GM12878 (cell line): ENCODE results near the gene TAF4. TPM values are rescaled to one million over a fixed set of nuclear protein-coding genes. Genes with fewer than 3 reads are reported as not detected.

Experiments used
- ATAC-seq: fragments of 200-7000 bp; cut with Tn5 transposase; 3 replicates; pipeline ENCODE4 v1.9.1; 2020; ENCODE audit warnings: mild to moderate bottlenecking, moderate library complexity
- BruUV-seq: library from RNA; stranded (reverse); fragments of 400-500 nt; replicated peaks from 2 replicates; lab custom pipeline; 2021; lab: Mats Ljungman, UMichigan
- CTCF ChIA-PET: fragments of 300-600 bp; sonication (Branson Sonifier 250); formaldehyde crosslinking; extraction: SDS; loops from one replicate; lab custom pipeline; 2021; ENCODE audit warnings: inconsistent platforms; lab: Yijun Ruan, JAX
- POLR2A ChIA-PET: fragments of 350-600 bp; formaldehyde crosslinking; extraction: SDS; loops from one replicate; lab custom pipeline; 2021; ENCODE audit warnings: inconsistent platforms; lab: Charles Lee
- RAD21 ChIA-PET: fragments of 300-600 bp; sonication (Branson Sonifier 250); formaldehyde crosslinking; loops from one replicate; lab custom pipeline; 2023; ENCODE audit warnings: antibody characterized with exemption; ENCODE audit not compliant: unreplicated experiment; lab: Charles Lee
- SMC1A ChIA-PET: fragments of 300-600 bp; sonication (Branson Sonifier 250); formaldehyde crosslinking; loops from one replicate; lab custom pipeline; 2023; ENCODE audit not compliant: unreplicated experiment, uncharacterized antibody; lab: Charles Lee
- DNase-seq: peaks from one replicate; pipeline ENCODE4 v3.0.0-alpha.2; 2011; ENCODE audit warnings: low read depth, low spot score
- FAIRE-seq: peaks from 3 replicates; lab custom pipeline; 2011; peaks lifted over from hg19 to GRCh38; lab: Jason Lieb, UNC
- H2AFZ ChIP-seq: 2 replicates; pipeline ENCODE4 v1.6.0; 2011; ENCODE audit warnings: low read depth, low read length, control low read depth; ENCODE audit not compliant: control insufficient read depth
- H3K27ac ChIP-seq: 2 replicates; pipeline ENCODE4 v1.5.1; 2011; ENCODE audit warnings: control low read depth; ENCODE audit not compliant: control insufficient read depth, insufficient read depth
- H3K27me3 ChIP-seq, 2 experiments: replicated peaks in 1 of 2; 2 replicates each; pipeline versions ENCODE4 v1.6.0 to v1.6.1; 2011; ENCODE audit warnings: low read length in 1 of 2; ENCODE audit not compliant: control insufficient read depth in 2 of 2, insufficient read depth in 2 of 2
- H3K36me3 ChIP-seq, 2 experiments: 2 replicates each; pipeline ENCODE4 v1.5.1; 2011; ENCODE audit warnings: low read length in 1 of 2; ENCODE audit not compliant: control insufficient read depth in 2 of 2, insufficient read depth in 2 of 2
- H3K4me1 ChIP-seq: 2 replicates; pipeline ENCODE4 v1.6.1; 2011; ENCODE audit warnings: mild to moderate bottlenecking, low read length, moderate library complexity, mixed read lengths; ENCODE audit not compliant: control insufficient read depth, insufficient read depth
- H3K4me2 ChIP-seq: 2 replicates; pipeline ENCODE4 v1.6.0; 2011; ENCODE audit warnings: control low read depth; ENCODE audit not compliant: control insufficient read depth, insufficient read depth
- H3K4me3 ChIP-seq: fragments of 200-600 bp; sonication (generic); 2 replicates; pipeline ENCODE4 v1.5.1; 2016
- H3K79me2 ChIP-seq: 2 replicates; pipeline ENCODE4 v1.6.0; 2011; ENCODE audit warnings: low read length; ENCODE audit not compliant: control insufficient read depth, insufficient read depth
- H3K9ac ChIP-seq: 2 replicates; pipeline ENCODE4 v1.8.0; 2011; ENCODE audit warnings: low read length, control low read depth, mixed read lengths; ENCODE audit not compliant: control insufficient read depth, insufficient read depth
- H3K9me3 ChIP-seq: replicated peaks from 3 replicates; pipeline ENCODE4 v1.5.1; 2011; ENCODE audit warnings: mild to moderate bottlenecking, low read length; ENCODE audit not compliant: control insufficient read depth, insufficient read depth
- H4K20me1 ChIP-seq: 2 replicates; pipeline ENCODE4 v1.6.0; 2011; ENCODE audit not compliant: control insufficient read depth, insufficient read depth
- CREB1 ChIP-seq: IDR thresholded peaks from 2 replicates; pipeline ENCODE4 v1.6.1; 2012; ENCODE audit warnings: low read depth, mild to moderate bottlenecking, inconsistent platforms
- EZH2 ChIP-seq: IDR thresholded peaks from 2 replicates; pipeline ENCODE4 v1.6.1; 2012; ENCODE audit warnings: low read depth, mild to moderate bottlenecking, control low read depth, inconsistent platforms, low read length, borderline replicate concordance; ENCODE audit not compliant: control insufficient read depth
- IKZF1 ChIP-seq: fragments of 450-650 bp; conservative IDR thresholded peaks from 2 replicates; pipeline ENCODE4 v1.6.1; 2017; ENCODE audit warnings: antibody characterized with exemption, mild to moderate bottlenecking
- KLF5 ChIP-seq: fragments of 450-650 bp; IDR thresholded peaks from 2 replicates; pipeline ENCODE4 v1.6.1; 2014; ENCODE audit warnings: mild to moderate bottlenecking; ENCODE audit not compliant: partially characterized antibody
- NFIC ChIP-seq: IDR thresholded peaks from 2 replicates; pipeline ENCODE4 v1.6.1; 2012; ENCODE audit warnings: low read depth, mild to moderate bottlenecking, inconsistent platforms, low read length, moderate library complexity
- NFYA ChIP-seq: IDR thresholded peaks from 2 replicates; pipeline ENCODE4 v1.6.1; 2011; ENCODE audit warnings: low read depth, mild to moderate bottlenecking, low read length, improper control_type of control experiment, borderline replicate concordance
- NR2C1 ChIP-seq: fragments of 450-650 bp; IDR thresholded peaks from 2 replicates; pipeline ENCODE4 v1.6.1; 2017; ENCODE audit warnings: antibody characterized with exemption, mild to moderate bottlenecking, moderate library complexity
- POLR2AphosphoS2 ChIP-seq: IDR thresholded peaks from 2 replicates; pipeline ENCODE4 v1.6.1; 2011; ENCODE audit warnings: low read depth, mild to moderate bottlenecking, low read length, improper control_type of control experiment, moderate library complexity
- RCOR1 ChIP-seq: conservative IDR thresholded peaks from 2 replicates; pipeline ENCODE4 v1.6.1; 2012; ENCODE audit warnings: low read depth, low read length, improper control_type of control experiment
- TARDBP ChIP-seq: IDR thresholded peaks from 2 replicates; pipeline ENCODE4 v1.6.1; 2016; ENCODE audit warnings: borderline replicate concordance
- TCF7 ChIP-seq: IDR thresholded peaks from 2 replicates; pipeline ENCODE4 v1.6.1; 2014; ENCODE audit warnings: antibody characterized with exemption, borderline replicate concordance
- YY1 ChIP-seq: IDR thresholded peaks from 2 replicates; pipeline ENCODE4 v1.6.1; 2011; ENCODE audit warnings: low read depth, mild to moderate bottlenecking, low read length
- WGBS: methylation state at CpG from one replicate; pipeline ENCODE4 v1.1.6; 2016; ENCODE audit warnings: low lambda C conversion rate; ENCODE audit not compliant: insufficient replicate concordance, insufficient coverage; ENCODE audit errors: missing lambda C conversion rate; 5-methylcytosine and 5-hydroxymethylcytosine counted together
- in situ Hi-C: fragments of 300-500 bp; cut with MboI; formaldehyde crosslinking; loops from 9 replicates; pipeline ENCODE4 v1.14.3; 2018; ENCODE audit warnings: mixed read lengths
- intact Hi-C: fragments of 100-400 bp; cut with micrococcal nuclease; formaldehyde crosslinking; loops from one replicate; pipeline ENCODE4 v1.14.2; 2022; ENCODE audit not compliant: unreplicated experiment
- polyA plus RNA-seq, 11 experiments: library from polyadenylated mRNA; depleted of rRNA in 4 of 11; unstranded in 6 of 11; stranded (reverse) in 5 of 11; fragments of >200 nt; fragmentation: Nextera tagmentation in 4 of 11; fragmentation: Illumina TruSeq in 1 of 11; extraction: Ambion mirVana in 4 of 11; extraction: Trizol in 1 of 11; gene quantifications; 1 replicate in 1 of 11; 2 replicates in 10 of 11; pipeline versions ENCODE4 v1.2.1 to v1.2.3, GENCODE V29; 2011 to 2016; ENCODE audit warnings: inconsistent platforms in 2 of 11, missing spikeins in 2 of 11, low read depth in 1 of 11
- total RNA-seq, 4 experiments: library from RNA; depleted of rRNA in 3 of 4; stranded (reverse); fragments of >200 nt in 3 of 4; fragmentation: Illumina TruSeq in 1 of 4; extraction: Trizol in 1 of 4; gene quantifications; 2 replicates each; pipeline versions ENCODE4 v1.2.1 to v1.2.3, GENCODE V29; 2013 to 2021
- TF ChIP-seq, protein P1 (sequence below): fragments of 450-650 bp; IDR thresholded peaks from 2 replicates; pipeline ENCODE4 v1.6.1; 2017; ENCODE audit warnings: antibody characterized with exemption, mild to moderate bottlenecking, moderate library complexity
- TF ChIP-seq, protein P2 (sequence below): IDR thresholded peaks from 2 replicates; pipeline ENCODE4 v1.6.1; 2011; ENCODE audit warnings: low read depth, low read length, improper control_type of control experiment, borderline replicate concordance

Gene TAF4
- total and polyA plus RNA-seq, 10 of the 15 experiments (the other 5 are each of a cell fraction or from before 2014, with no cell fraction given) = 0.39 to 16.9 (median 3.4) TPM

DNA sequence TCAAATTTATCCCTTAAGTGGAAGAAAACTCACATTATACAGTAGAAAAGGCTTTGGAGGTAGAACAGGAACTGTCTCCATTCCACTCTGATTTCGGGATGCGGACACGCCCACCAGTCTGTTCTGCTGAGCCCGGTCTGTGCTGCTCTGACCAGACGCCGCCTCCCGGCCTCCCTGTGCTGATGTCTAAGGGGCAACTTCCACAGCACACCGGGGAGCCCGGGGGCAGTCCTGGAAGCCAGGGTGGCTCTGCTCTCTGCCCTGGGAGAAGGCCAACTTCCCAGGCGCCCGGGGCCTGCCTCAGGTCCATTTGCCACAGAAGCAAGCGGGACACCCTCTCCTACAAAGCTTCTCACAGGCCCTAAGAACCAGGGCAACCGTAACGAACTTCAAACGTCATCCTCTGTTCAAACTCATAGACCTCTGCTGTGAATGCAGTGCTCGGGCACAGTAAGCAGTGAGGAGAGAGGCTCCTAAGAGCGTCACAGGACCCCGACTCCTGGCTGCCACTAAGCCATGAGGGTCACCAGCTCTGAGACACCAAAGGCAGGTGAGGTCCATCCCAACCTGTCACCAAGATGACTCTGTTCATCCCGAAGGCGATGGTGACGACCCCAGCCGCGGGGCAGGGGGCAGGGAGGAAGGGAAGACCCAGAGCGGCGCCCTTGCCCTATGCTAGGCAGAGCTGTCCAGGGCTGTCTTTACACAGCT lies 5.6 kb downstream of the TAF4 start:
- Histone ChIP-seq H3K79me2 (peaks cover 44% of the 10 kb centered on the region), H3K27me3 (no peaks in the 10 kb centered on the region), H3K9ac (no peak overlapping the region), H3K27ac (no peak overlapping the region), H3K4me2 (no peak overlapping the region), H2AFZ (no peak overlapping the region), H3K4me3 (no peak overlapping the region), H3K36me3 (peaks cover 0 to 2% of the 10 kb centered on the region in 2 experiments; a peak in 2 of 4 replicates), H3K4me1 (no peaks in the 10 kb centered on the region), H3K9me3 (no peaks in the 10 kb centered on the region; the same call in 2 of the 3 replicates), H4K20me1 (0 out of 2 replicates have a peak, but pooled peaks cover 4% of the 10 kb centered on the region)
- WGBS = 94% methylated on average over 25 of the region's 25 CpGs
- intact Hi-C loops = loop anchor here (5.0 kb wide), 1 partner anchor 82 kb away; the partner anchor contains the start of genes PSMA7 and SS18L1
- FAIRE-seq = no peak
- ChIA-PET SMC1A (interaction anchor here (1.0 kb wide), 1 partner anchor 21 kb away, joined by 3 read pairs; no protein-coding TSS in a partner anchor), POLR2A (no interaction called here), CTCF (interaction anchor here (0.7 to 1.2 kb wide), 2 partner anchors 18 to 49 kb away, joined by 4 read pairs; no protein-coding TSS in a partner anchor), RAD21 (no interaction called here)
- in situ Hi-C loops = no loop called here
- no peak for TF ChIP-seq TCF7
- no peak for TF ChIP-seq RCOR1
- no peak for TF ChIP-seq CREB1
- TF ChIP-seq IKZF1 = no peak
- TF ChIP-seq NR2C1 = no peak
- TF ChIP-seq, protein P1, sequence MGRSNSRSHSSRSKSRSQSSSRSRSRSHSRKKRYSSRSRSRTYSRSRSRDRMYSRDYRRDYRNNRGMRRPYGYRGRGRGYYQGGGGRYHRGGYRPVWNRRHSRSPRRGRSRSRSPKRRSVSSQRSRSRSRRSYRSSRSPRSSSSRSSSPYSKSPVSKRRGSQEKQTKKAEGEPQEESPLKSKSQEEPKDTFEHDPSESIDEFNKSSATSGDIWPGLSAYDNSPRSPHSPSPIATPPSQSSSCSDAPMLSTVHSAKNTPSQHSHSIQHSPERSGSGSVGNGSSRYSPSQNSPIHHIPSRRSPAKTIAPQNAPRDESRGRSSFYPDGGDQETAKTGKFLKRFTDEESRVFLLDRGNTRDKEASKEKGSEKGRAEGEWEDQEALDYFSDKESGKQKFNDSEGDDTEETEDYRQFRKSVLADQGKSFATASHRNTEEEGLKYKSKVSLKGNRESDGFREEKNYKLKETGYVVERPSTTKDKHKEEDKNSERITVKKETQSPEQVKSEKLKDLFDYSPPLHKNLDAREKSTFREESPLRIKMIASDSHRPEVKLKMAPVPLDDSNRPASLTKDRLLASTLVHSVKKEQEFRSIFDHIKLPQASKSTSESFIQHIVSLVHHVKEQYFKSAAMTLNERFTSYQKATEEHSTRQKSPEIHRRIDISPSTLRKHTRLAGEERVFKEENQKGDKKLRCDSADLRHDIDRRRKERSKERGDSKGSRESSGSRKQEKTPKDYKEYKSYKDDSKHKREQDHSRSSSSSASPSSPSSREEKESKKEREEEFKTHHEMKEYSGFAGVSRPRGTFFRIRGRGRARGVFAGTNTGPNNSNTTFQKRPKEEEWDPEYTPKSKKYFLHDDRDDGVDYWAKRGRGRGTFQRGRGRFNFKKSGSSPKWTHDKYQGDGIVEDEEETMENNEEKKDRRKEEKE = no peak
- no peak for TF ChIP-seq TARDBP
- TF ChIP-seq KLF5 = no peak
- no peak for TF ChIP-seq POLR2AphosphoS2
- TF ChIP-seq, protein P2, sequence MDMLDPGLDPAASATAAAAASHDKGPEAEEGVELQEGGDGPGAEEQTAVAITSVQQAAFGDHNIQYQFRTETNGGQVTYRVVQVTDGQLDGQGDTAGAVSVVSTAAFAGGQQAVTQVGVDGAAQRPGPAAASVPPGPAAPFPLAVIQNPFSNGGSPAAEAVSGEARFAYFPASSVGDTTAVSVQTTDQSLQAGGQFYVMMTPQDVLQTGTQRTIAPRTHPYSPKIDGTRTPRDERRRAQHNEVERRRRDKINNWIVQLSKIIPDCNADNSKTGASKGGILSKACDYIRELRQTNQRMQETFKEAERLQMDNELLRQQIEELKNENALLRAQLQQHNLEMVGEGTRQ = no peak
- no peak for TF ChIP-seq YY1
- no peak for TF ChIP-seq EZH2
- TF ChIP-seq NFIC = no peak
- no peak for TF ChIP-seq NFYA
- no TSS peak for BruUV-seq
- ATAC-seq = no peak
- DNase-seq = no peak
